Aorta (tissue), 5 donors: ENCODE measurements around the gene ADPGK. TPM values are rescaled to one million over a fixed set of nuclear protein-coding genes. Genes with fewer than 3 reads are reported as not detected.
"Not testable (repeated sequence)": the region's sequence is repeated elsewhere in the genome, so short reads cannot be mapped to it uniquely, and the experiment has no call there.

Experiments used
- ATAC-seq: fragments of 200-7000 bp; cut with Tn5 transposase; one replicate; pipeline ENCODE4 v1.9.1; 2022; ENCODE audit warnings: moderate library complexity; ENCODE audit not compliant: low FRiP score
- DNase-seq, 2 donors: peaks; one replicate each; pipeline ENCODE4 v3.0.0-alpha.2; 2020
- H3K27ac ChIP-seq, 2 donors: one replicate each; pipeline ENCODE4 v1.5.1; 2013; ENCODE audit warnings: low read length in 2 of 2, mild to moderate bottlenecking in 2 of 2, moderate library complexity in 2 of 2, control low read depth in 1 of 2, inconsistent platforms in 1 of 2, low read depth in 1 of 2
- H3K27me3 ChIP-seq, 2 donors: one replicate each; pipeline ENCODE4 v1.6.1; 2013; ENCODE audit warnings: control low read depth in 1 of 2, low read length in 1 of 2, mild to moderate bottlenecking in 1 of 2, moderate library complexity in 1 of 2; ENCODE audit not compliant: insufficient read depth in 2 of 2, control insufficient read depth in 1 of 2
- H3K36me3 ChIP-seq, 2 donors: one replicate each; pipeline ENCODE4 v1.6.1; 2013; ENCODE audit warnings: control low read depth in 1 of 2, low read length in 1 of 2, mild to moderate bottlenecking in 1 of 2; ENCODE audit not compliant: insufficient read depth in 2 of 2, control insufficient read depth in 1 of 2
- H3K4me1 ChIP-seq, 2 donors: one replicate each; pipeline ENCODE4 v1.6.1; 2013; ENCODE audit warnings: low read length in 2 of 2, control low read depth in 1 of 2, mild to moderate bottlenecking in 1 of 2, moderate library complexity in 1 of 2; ENCODE audit not compliant: insufficient read depth in 2 of 2, control insufficient read depth in 1 of 2
- H3K4me3 ChIP-seq, 2 donors: one replicate each; pipeline ENCODE4 v1.5.1; 2013; ENCODE audit warnings: low read length in 2 of 2, control low read depth in 1 of 2, mild to moderate bottlenecking in 1 of 2
- H3K9me3 ChIP-seq: one replicate; pipeline ENCODE4 v1.6.1; 2013; ENCODE audit warnings: mild to moderate bottlenecking, low read length; ENCODE audit not compliant: control insufficient read depth
- WGBS, 2 donors: extraction: QIAGEN DNeasy Blood & Tissue Kit; methylation state at CpG; one replicate each; pipeline ENCODE4 v1.1.7; 2013; 5-methylcytosine and 5-hydroxymethylcytosine counted together
- intact Hi-C, 2 donors: fragments of 100-400 bp; cut with DNase I; formaldehyde crosslinking; loops; one replicate each; pipeline versions ENCODE4 v1.14.2 to v1.15.0; 2022
- polyA plus RNA-seq, 2 donors: library from polyadenylated mRNA; stranded (reverse); fragments of 200-250 nt; gene quantifications; one replicate each; pipeline ENCODE4 v1.2.3, GENCODE V29; 2013
- total RNA-seq, 2 donors: library from RNA; stranded (reverse); fragmentation: NEBNext Ultra II Directional; extraction: Animal tissue kit (Norgen Biotek cat#: 25700); gene quantifications; one replicate each; pipeline ENCODE4 v1.2.1, GENCODE V29; 2021
- donor health status: healthy with polysubstance abuse.
- donor health status: Bipolar disorder and iron deficiency.
- donor health status: DM: no; HTN: no; CAD: no.
- donor health status: DM: no; HTN: no; CAD: no.
- donor health status: DM: yes; HTN: yes; CAD: no.

Gene ADPGK
- total and polyA plus RNA-seq, 4 donors = 11.3 to 52.1 (median 39.8) TPM

DNA sequence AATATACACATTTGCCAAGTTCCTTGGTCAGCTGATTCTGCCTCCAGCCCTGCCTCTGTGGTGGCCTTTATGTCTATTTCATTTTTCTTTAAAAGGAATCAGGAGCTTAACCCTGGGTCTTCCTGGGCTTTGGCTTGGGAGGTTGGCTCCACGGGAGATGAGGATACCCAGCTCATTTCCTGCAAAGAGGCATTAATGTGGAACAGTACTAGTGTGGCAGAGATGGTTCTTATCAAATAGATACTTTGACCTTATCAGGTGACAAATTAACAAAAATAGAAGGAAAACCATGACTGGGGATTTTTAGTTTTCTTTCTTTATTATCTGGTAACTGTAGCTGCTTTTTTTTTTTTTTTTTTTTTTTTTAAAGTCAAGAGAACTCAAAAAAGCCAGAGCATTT, 54.7 kb downstream of the ADPGK start:
- no peaks in the 10 kb centered on the region for H3K9me3 ChIP-seq
- H3K4me1 ChIP-seq = no peaks in the 10 kb centered on the region
- 89 to 90% methylated on average over 1 of the region's 1 CpG for WGBS, 2 donors
- ATAC-seq (no peak), DNase-seq (no peak)
- no peaks in the 10 kb centered on the region for H3K27me3 ChIP-seq
- no peak overlapping the region for H3K27ac ChIP-seq
- peaks cover 0 to 5% of the 10 kb centered on the region in 2 donors for H3K36me3 ChIP-seq
- no peak overlapping the region for H3K4me3 ChIP-seq
- intact Hi-C loops = loop anchor here in 1 of 2 donors (10.0 kb wide), 1 partner anchor 546 kb away; no protein-coding TSS in a partner anchor

DNA sequence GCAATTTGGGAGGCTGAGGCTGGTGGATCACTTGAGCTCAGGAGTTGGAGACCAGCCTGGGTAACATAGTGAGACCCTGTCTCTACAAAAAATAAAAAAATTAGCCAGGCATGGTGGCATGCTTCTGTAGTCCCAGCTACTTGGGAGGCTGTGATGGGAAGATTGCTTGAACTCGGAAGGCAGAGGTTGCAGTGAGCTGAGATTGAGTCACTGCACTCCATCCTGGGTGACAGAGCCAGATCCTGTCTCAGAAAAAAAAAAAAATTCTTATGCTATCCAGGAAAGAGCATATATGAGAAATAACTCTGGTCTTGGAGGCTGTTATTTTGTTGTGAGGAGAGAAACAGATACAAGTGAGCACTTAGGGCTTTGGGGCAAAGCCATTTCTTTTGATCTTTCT, 55.3 kb downstream of the ADPGK start:
- WGBS, 2 donors = 80 to 91% methylated on average over 1 of the region's 1 CpG
- intact Hi-C loops = loop anchor here in 1 of 2 donors (10.0 kb wide), 1 partner anchor 547 kb away; no protein-coding TSS in a partner anchor
- DNase-seq, H3K4me3 ChIP-seq, H3K9me3 ChIP-seq, H3K4me1 ChIP-seq, H3K27ac ChIP-seq, H3K36me3 ChIP-seq, ATAC-seq, H3K27me3 ChIP-seq: not testable (repeated sequence)

DNA sequence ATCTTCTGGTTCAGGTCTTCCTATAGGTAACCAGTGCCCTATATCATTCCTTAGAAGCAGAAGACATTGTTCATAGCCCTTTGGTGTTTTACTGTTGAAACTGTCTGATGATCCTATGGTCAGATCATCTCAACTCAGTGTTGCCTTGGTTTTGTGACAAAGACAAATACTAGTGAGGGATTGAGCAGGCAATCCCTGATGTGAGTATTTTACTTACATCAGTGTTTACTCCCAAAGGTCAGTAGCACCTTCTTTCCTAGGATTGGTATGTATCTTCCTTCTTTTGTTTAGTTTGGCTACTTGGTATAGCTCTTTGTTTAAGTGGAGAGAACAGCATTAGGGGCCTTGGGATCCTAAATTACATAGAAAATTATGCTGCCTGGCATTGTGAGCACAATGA, 56.4 kb downstream of the ADPGK start:
- Histone ChIP-seq H3K9me3 (no peaks in the 10 kb centered on the region), H3K36me3 (peaks cover 0 to 5% of the 10 kb centered on the region in 2 donors), H3K4me1 (no peaks in the 10 kb centered on the region), H3K4me3 (no peak overlapping the region), H3K27ac (no peak overlapping the region), H3K27me3 (no peaks in the 10 kb centered on the region)
- intact Hi-C loops = loop anchor here in 1 of 2 donors (10.0 kb wide), 1 partner anchor 548 kb away; no protein-coding TSS in a partner anchor
- ATAC-seq (no peak), DNase-seq (no peak)

DNA sequence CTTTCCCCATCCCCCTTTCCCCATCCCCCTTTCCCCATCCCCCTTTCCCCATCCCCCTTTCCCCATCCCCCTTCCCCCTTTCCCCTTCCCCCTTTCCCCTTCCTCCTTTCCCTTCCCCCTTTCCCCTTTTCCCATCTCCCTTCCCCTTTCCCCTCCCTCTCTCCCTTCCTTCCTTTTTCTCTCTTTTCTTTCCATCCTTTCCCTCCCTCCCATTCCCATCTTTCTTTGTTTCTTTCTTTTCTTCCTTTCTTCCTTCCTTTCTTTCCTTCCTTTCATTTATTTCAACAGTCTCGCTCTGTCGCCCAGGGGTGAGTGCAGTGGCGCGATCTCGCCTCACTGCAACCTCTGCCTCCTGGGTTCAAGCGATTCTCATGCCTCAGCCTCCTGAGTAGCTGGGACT, 57.7 kb downstream of the ADPGK start:
- H3K27ac ChIP-seq, H3K4me1 ChIP-seq, DNase-seq, ATAC-seq, H3K36me3 ChIP-seq, H3K4me3 ChIP-seq, H3K9me3 ChIP-seq, H3K27me3 ChIP-seq: not testable (repeated sequence)
- WGBS, 2 donors = 97 to 99% methylated on average over 6 of the region's 6 CpGs
- intact Hi-C loops = loop anchor here in 1 of 2 donors (10.0 kb wide), 1 partner anchor 549 kb away; no protein-coding TSS in a partner anchor

DNA sequence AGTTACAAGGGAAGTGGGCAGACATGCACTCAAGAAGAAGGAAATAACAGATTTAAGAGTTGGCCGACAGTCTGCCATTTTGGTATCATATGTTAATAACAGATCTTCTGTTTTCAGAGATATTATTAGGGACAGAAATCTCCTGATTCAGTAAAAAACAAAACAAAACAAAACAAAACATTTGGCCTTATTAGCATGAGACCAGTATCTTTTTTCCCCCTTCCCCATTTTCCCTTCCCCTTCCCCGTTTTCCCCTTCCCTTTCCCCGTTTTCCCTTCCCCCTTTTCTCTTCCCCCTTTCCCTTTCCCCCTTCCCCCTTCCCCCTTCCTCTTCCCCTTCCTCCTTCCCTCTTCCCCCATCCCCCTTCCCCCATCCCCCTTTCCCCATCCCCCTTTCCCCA, 58.1 kb downstream of the ADPGK start:
- Histone ChIP-seq H3K9me3 (no peaks in the 10 kb centered on the region), H3K4me1 (no peaks in the 10 kb centered on the region), H3K27me3 (no peaks in the 10 kb centered on the region), H3K27ac (no peak overlapping the region), H3K4me3 (no peak overlapping the region), H3K36me3 (peaks cover 0 to 3% of the 10 kb centered on the region in 2 donors)
- whole genome bisulfite sequencing, 2 donors = 91 to 96% methylated on average over 3 of the region's 3 CpGs
- no peak for ATAC-seq
- intact Hi-C loops = loop anchor here in 1 of 2 donors (10.0 kb wide), 1 partner anchor 549 kb away; no protein-coding TSS in a partner anchor
- DNase-seq = no peak

- peaks cover 0 to 3% of the 10 kb centered on the region in 2 donors for H3K36me3 ChIP-seq
- intact Hi-C loops = loop anchor here in 1 of 2 donors (10.0 kb wide), 1 partner anchor 551 kb away; no protein-coding TSS in a partner anchor
These were observed 59.5 kb downstream of the ADPGK start for GRCh38 chr15:72724028-72724427.

DNA sequence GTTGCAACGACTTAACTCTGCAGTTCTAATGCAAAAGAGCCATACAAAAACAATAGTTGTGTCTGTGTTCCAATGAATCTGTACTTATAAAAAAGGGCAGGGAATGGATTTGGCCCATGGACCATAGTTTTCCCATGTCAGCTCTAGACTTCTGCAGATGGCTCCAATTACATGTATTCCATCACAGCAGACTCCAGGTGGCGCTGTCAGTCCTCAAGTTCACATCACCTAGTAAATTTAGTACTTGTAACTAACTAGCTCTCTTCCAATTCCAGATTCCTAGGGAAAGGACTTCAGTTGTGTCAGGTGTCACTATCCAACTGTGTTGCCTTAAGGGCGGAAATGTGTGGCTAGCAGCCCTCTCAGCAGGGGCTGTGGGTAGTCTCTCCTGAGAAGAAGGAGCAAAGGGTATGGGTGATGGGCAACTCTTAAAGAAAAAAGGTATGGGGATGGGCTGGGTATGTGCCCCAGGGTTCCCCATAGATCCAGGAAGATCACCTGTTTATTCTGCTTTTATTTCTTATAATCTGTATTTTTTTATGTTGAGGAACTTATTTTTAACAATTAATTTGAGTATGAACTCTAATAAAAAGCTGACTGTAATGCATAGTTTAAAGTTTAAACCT, 61.4 kb downstream of the ADPGK start:
- ATAC-seq (no peak), DNase-seq (peak; percentile 75 to 83)
- Histone ChIP-seq H3K36me3 (peaks cover 0 to 5% of the 10 kb centered on the region in 2 donors), H3K9me3 (no peaks in the 10 kb centered on the region), H3K27me3 (no peaks in the 10 kb centered on the region), H3K4me1 (no peaks in the 10 kb centered on the region), H3K4me3 (no peak overlapping the region), H3K27ac (no peak overlapping the region)
- intact Hi-C loops = loop anchor here in 1 of 2 donors (10.0 kb wide), 1 partner anchor 553 kb away; no protein-coding TSS in a partner anchor
- 35 to 38% methylated on average over 3 of the region's 3 CpGs for WGBS, 2 donors

More at GRCh38 chr15:72724028-72724427, 59.5 kb downstream of the ADPGK start:
- no peak overlapping the region for H3K4me3 ChIP-seq
- no peaks in the 10 kb centered on the region for H3K27me3 ChIP-seq
- no peak for DNase-seq
- no peaks in the 10 kb centered on the region for H3K9me3 ChIP-seq
- ATAC-seq = no peak
- 76 to 78% methylated on average over 1 of the region's 1 CpG for WGBS, 2 donors
- no peak overlapping the region for H3K27ac ChIP-seq
- H3K4me1 ChIP-seq = no peaks in the 10 kb centered on the region

DNA sequence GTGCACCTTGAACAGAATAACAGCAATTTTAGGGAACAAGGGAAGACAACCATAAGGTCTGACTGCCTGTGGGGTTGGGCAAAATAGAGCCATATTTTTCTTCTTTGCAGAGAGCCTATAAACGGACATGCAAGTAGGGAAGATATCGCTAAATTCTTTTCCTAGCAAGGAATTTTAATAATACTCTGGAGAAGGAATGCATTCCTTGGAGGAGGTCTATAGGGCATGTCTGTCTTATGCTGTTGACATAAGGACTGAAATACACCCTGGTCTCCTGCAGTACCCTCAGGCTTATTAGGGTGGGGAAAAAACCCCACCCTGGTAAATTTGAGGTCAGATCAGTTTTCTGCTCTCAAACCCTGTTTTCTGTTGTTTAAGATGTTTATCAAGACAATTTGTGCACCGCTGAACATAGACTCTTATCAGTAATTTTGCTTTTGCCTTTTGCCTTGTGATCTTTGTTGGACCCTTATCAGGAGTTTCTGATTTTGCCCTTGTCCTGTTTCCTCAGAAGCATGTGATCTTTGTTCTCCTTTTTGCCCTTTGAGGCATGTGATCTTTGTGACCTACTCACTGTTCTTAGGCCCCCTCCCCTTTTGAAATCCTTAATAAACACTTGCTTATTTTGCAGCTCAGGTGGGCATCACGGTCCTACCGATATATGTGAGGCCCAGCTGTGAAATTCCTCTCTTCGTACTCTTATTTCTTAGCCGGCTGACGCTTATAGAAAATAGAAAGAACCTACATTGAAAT, 74.8 kb downstream of the ADPGK start:
- H3K4me3 ChIP-seq, H3K4me1 ChIP-seq, intact Hi-C loops, H3K27ac ChIP-seq, ATAC-seq, H3K36me3 ChIP-seq, H3K27me3 ChIP-seq, DNase-seq, H3K9me3 ChIP-seq: not testable (repeated sequence)
- 74 to 78% methylated on average over 8 of the region's 8 CpGs for WGBS, 2 donors
